IMR-90 (cell line): ENCODE measurements around the gene RB1. TPM values are rescaled to one million over a fixed set of nuclear protein-coding genes. Genes with fewer than 3 reads are reported as not detected.
A peak's percentile ranks its signal among the peaks of the same experiment; 100 is the strongest.

Experiments
- ATAC-seq: fragments of 200-7000 bp; cut with Tn5 transposase; 2 replicates; pipeline ENCODE4 v1.9.1; 2020; ENCODE audit warnings: low read depth, mild to moderate bottlenecking, moderate library complexity
- BruUV-seq: library from RNA; stranded (reverse); fragments of 400-500 nt; replicated peaks from 2 replicates; lab custom pipeline; 2021; lab: Mats Ljungman, UMichigan
- CTCF ChIA-PET: fragments of 300-600 bp; formaldehyde crosslinking; extraction: SDS; loops from one replicate; lab custom pipeline; 2021; ENCODE audit warnings: antibody characterized with exemption; lab: Yijun Ruan, JAX
- POLR2A ChIA-PET: fragments of 300-600 bp; sonication (Branson Sonifier 250); formaldehyde crosslinking; loops from one replicate; lab custom pipeline; 2022; ENCODE audit warnings: antibody characterized with exemption; ENCODE audit not compliant: unreplicated experiment; lab: Charles Lee
- DNase-seq: peaks from one replicate; pipeline ENCODE4 v3.0.0; 2013
- H2AFZ ChIP-seq: replicated peaks from 2 replicates; pipeline ENCODE3; 2013; ENCODE audit warnings: low read length, mild to moderate bottlenecking; ENCODE audit not compliant: poor library complexity
- H2AK5ac ChIP-seq: 2 replicates; pipeline ENCODE4 v1.6.1; 2013; ENCODE audit warnings: low read depth, low read length, inconsistent platforms
- H2AK9ac ChIP-seq: replicated peaks from 2 replicates; pipeline ENCODE3; 2013; ENCODE audit warnings: mild to moderate bottlenecking, low read depth, low read length, moderate library complexity; ENCODE audit not compliant: poor library complexity
- H2BK120ac ChIP-seq: 2 replicates; pipeline ENCODE4 v1.6.1; 2013; ENCODE audit warnings: low read depth, low read length, inconsistent platforms
- H2BK15ac ChIP-seq: 3 replicates; pipeline ENCODE4 v1.6.1; 2013; ENCODE audit warnings: low read depth, low read length, inconsistent platforms
- H2BK20ac ChIP-seq: 2 replicates; pipeline ENCODE4 v1.6.1; 2013; ENCODE audit warnings: low read depth, mild to moderate bottlenecking, inconsistent platforms, low read length, moderate library complexity
- H2BK5ac ChIP-seq: 2 replicates; pipeline ENCODE4 v1.6.1; 2013; ENCODE audit warnings: mild to moderate bottlenecking, low read depth, low read length, inconsistent platforms; ENCODE audit not compliant: poor library complexity, severe bottlenecking
- H3K14ac ChIP-seq: replicated peaks from 2 replicates; pipeline ENCODE4 v1.6.1; 2013; ENCODE audit warnings: low read depth, low read length, inconsistent platforms
- H3K18ac ChIP-seq: 2 replicates; pipeline ENCODE4 v1.6.1; 2013; ENCODE audit warnings: low read depth, low read length, control low read depth
- H3K23ac ChIP-seq: 2 replicates; pipeline ENCODE4 v1.6.1; 2013; ENCODE audit warnings: low read depth, low read length, inconsistent platforms
- H3K27ac ChIP-seq: 2 replicates; pipeline ENCODE4 v1.5.1; 2013; ENCODE audit warnings: mild to moderate bottlenecking, control low read depth, low read length; ENCODE audit not compliant: insufficient read depth
- H3K27me3 ChIP-seq: 2 replicates; pipeline ENCODE4 v1.6.1; 2013; ENCODE audit warnings: low read length; ENCODE audit not compliant: control insufficient read depth, insufficient read depth
- H3K36me3 ChIP-seq: 2 replicates; pipeline ENCODE4 v1.6.1; 2013; ENCODE audit warnings: low read length, mixed read lengths; ENCODE audit not compliant: control insufficient read depth, insufficient read depth
- H3K4ac ChIP-seq: 2 replicates; pipeline ENCODE4 v1.6.1; 2013; ENCODE audit warnings: low read depth, low read length, inconsistent platforms
- H3K4me1 ChIP-seq: 2 replicates; pipeline ENCODE4 v1.6.1; 2013; ENCODE audit warnings: low read length, mixed read lengths; ENCODE audit not compliant: control insufficient read depth, insufficient read depth
- H3K4me2 ChIP-seq: 2 replicates; pipeline ENCODE4 v1.6.1; 2013; ENCODE audit warnings: low read depth, mild to moderate bottlenecking, control low read depth, low read length, moderate library complexity
- H3K4me3 ChIP-seq: 2 replicates; pipeline ENCODE4 v1.5.1; 2013; ENCODE audit warnings: low read depth, mild to moderate bottlenecking, control low read depth, low read length, moderate library complexity; ENCODE audit not compliant: insufficient read depth
- H3K56ac ChIP-seq: 2 replicates; pipeline ENCODE4 v1.6.1; 2013; ENCODE audit warnings: low read length, inconsistent platforms; ENCODE audit not compliant: insufficient read depth; ENCODE audit errors: extremely low read depth
- H3K79me1 ChIP-seq, 2 experiments: 2 replicates each; pipeline ENCODE4 v1.6.1; 2013; ENCODE audit warnings: low read length in 2 of 2, inconsistent platforms in 1 of 2, low read depth in 1 of 2
- H3K9ac ChIP-seq: 2 replicates; pipeline ENCODE4 v1.6.1; 2013; ENCODE audit warnings: low read depth, low read length, control low read depth
- H3K9me1 ChIP-seq: 2 replicates; pipeline ENCODE4 v1.6.1; 2013; ENCODE audit warnings: low read length, inconsistent platforms; ENCODE audit not compliant: insufficient read depth
- H3K9me3 ChIP-seq: 2 replicates; pipeline ENCODE4 v1.6.1; 2013; ENCODE audit warnings: low read length; ENCODE audit not compliant: control insufficient read depth, insufficient read depth
- H4K20me1 ChIP-seq: 2 replicates; pipeline ENCODE4 v1.6.1; 2013; ENCODE audit warnings: low read length, inconsistent platforms; ENCODE audit not compliant: insufficient read depth
- H4K5ac ChIP-seq: 2 replicates; pipeline ENCODE4 v1.6.1; 2013; ENCODE audit warnings: mild to moderate bottlenecking, low read depth, low read length, control low read depth
- H4K8ac ChIP-seq, 2 experiments: 2 replicates each; pipeline ENCODE4 v1.6.1; 2013; ENCODE audit warnings: low read depth in 2 of 2, low read length in 2 of 2, control low read depth in 1 of 2, inconsistent platforms in 1 of 2
- H4K91ac ChIP-seq: 2 replicates; pipeline ENCODE4 v1.6.1; 2013; ENCODE audit warnings: low read depth, low read length, inconsistent platforms; ENCODE audit not compliant: insufficient read depth
- BHLHE40 ChIP-seq: fragments of 150-350 bp; IDR thresholded peaks from 2 replicates; pipeline ENCODE4 v1.6.1; 2016; ENCODE audit warnings: mild to moderate bottlenecking, low read depth, low read length
- CEBPB ChIP-seq: IDR thresholded peaks from 2 replicates; pipeline ENCODE4 v1.6.1; 2012; ENCODE audit warnings: low read depth, low read length, improper control_type of control experiment
- CHD1 ChIP-seq: IDR thresholded peaks from 2 replicates; pipeline ENCODE4 v1.6.1; 2012; ENCODE audit warnings: low read depth, low read length, improper control_type of control experiment
- FOS ChIP-seq: fragments of 150-350 bp; IDR thresholded peaks from 2 replicates; pipeline ENCODE4 v1.6.1; 2016; ENCODE audit warnings: low read depth, low read length
- MAZ ChIP-seq: IDR thresholded peaks from 2 replicates; pipeline ENCODE4 v1.6.1; 2012; ENCODE audit warnings: low read depth, mild to moderate bottlenecking, low read length, improper control_type of control experiment, moderate library complexity, borderline replicate concordance
- MXI1 ChIP-seq: IDR thresholded peaks from 2 replicates; pipeline ENCODE4 v1.6.1; 2012; ENCODE audit warnings: low read depth, mild to moderate bottlenecking, low read length, moderate library complexity, borderline replicate concordance
- POLR2A ChIP-seq: IDR thresholded peaks from 2 replicates; pipeline ENCODE4 v1.6.1; 2012; ENCODE audit warnings: mild to moderate bottlenecking, low read depth, low read length
- RAD21 ChIP-seq: IDR thresholded peaks from 2 replicates; pipeline ENCODE4 v1.6.1; 2012; ENCODE audit warnings: low read length, improper control_type of control experiment
- SMC3 ChIP-seq: fragments of 150-350 bp; IDR thresholded peaks from 2 replicates; pipeline ENCODE4 v1.6.1; 2016; ENCODE audit warnings: low read depth, mild to moderate bottlenecking, antibody characterized with exemption, low read length, moderate library complexity
- WGBS, 2 experiments: methylation state at CpG; one replicate each; pipeline versions ENCODE4 v1.1.5 to v1.1.7; 2013; ENCODE audit warnings: missing lambda C conversion rate in 2 of 2; ENCODE audit not compliant: insufficient read length in 1 of 2; ENCODE audit errors: extremely low coverage in 2 of 2; 5-methylcytosine and 5-hydroxymethylcytosine counted together
- dilution Hi-C: fragments of 300-500 bp; cut with HindIII; formaldehyde crosslinking; loops from one replicate; pipeline ENCODE4 v1.14.3; 2018; ENCODE audit warnings: low sequenced_read_pairs; ENCODE audit not compliant: unreplicated experiment
- in situ Hi-C: fragments of 300-500 bp; cut with MboI; formaldehyde crosslinking; loops from 3 replicates; pipeline ENCODE4 v1.14.3; 2019; ENCODE audit warnings: low sequenced_read_pairs, inconsistent platforms, mixed read lengths
- intact Hi-C: fragments of 100-400 bp; cut with micrococcal nuclease; formaldehyde crosslinking; loops from 2 replicates; pipeline ENCODE4 v1.10.0; 2022
- polyA plus RNA-seq, 3 experiments: library from polyadenylated mRNA; depleted of rRNA; stranded (reverse); fragments of >200 nt; gene quantifications; 2 replicates each; pipeline ENCODE4 v1.2.3, GENCODE V29; 2012; ENCODE audit warnings: low replicate concordance in 1 of 3
- total RNA-seq: library from RNA; depleted of rRNA; stranded (reverse); fragments of >200 nt; gene quantifications from 2 replicates; pipeline ENCODE4 v1.2.3, GENCODE V29; 2012
- TF ChIP-seq, protein P1 (sequence below): fragments of 150-350 bp; IDR thresholded peaks from 2 replicates; pipeline ENCODE4 v1.6.1; 2016; ENCODE audit warnings: low read depth, mild to moderate bottlenecking, low read length, moderate library complexity, borderline replicate concordance
- TF ChIP-seq, protein P2 (sequence below): fragments of 150-350 bp; IDR thresholded peaks from 2 replicates; pipeline ENCODE4 v1.6.1; 2017; ENCODE audit warnings: mild to moderate bottlenecking, antibody characterized with exemption, low read length, low read depth

The RB1 gene
- total and polyA plus RNA-seq, 2 of the 4 experiments (the other 2 are of a cell fraction) = 11.4 to 15.4 TPM

DNA sequence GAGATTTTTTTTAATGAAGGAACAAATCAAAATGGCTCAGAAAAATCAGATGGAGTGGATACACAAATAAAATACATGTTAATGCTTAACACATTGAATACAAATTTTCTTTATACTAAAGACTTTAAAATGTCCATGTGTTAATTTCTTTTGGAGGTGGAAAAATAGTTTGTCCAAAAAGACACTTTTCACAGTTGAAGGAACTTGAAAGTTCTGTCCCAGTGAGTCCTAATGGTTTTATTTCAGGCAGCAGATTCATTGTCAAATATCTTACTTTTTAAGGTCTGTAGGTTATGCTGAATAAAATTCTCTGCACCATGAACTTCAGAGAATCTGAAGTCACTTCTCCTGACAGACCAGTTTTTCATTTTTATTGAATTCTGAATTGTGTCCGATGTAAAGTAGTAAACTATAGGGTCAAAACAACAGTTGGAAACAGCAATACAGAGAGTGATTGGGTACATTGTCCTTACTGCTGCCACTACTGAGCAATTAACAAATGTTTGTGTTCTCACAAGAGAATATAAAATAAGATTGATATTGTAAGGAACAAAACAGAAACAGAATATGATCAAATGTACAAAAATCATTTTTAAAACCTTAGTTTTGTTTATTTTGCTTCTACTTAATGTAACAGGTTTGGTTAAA lies 107.7 kb downstream of the RB1 start:
- intact Hi-C loops (loop anchor here (5.0 kb wide), 1 partner anchor 171 kb away; no protein-coding TSS in a partner anchor), dilution Hi-C loops (no loop called here), in situ Hi-C loops (no loop called here)
- Histone ChIP-seq H4K20me1 (no peaks in the 10 kb centered on the region), H3K23ac (peak overlapping the region; percentile 31; the same call in 1 of the 2 replicates), H2BK5ac (peak overlapping the region; percentile 66), H3K56ac (no peak overlapping the region), H3K4ac (no peak overlapping the region), H3K9me3 (no peaks in the 10 kb centered on the region), H3K36me3 (peaks cover 1% of the 10 kb centered on the region; the same call in 1 of the 2 replicates), H3K18ac (no peak overlapping the region), H3K4me2 (peak overlapping the region; percentile 99), H3K27me3 (no peaks in the 10 kb centered on the region), H2AK9ac (no peak overlapping the region), H3K27ac (peak overlapping the region; percentile 68; the same call in 1 of the 2 replicates), H3K9ac (peak overlapping the region; percentile 76), H3K4me1 (no peaks in the 10 kb centered on the region), H2BK20ac (no peak overlapping the region), H2AFZ (no peak overlapping the region), H3K4me3 (peak overlapping the region; percentile 90), H4K5ac (no peak overlapping the region), H4K91ac (no peak overlapping the region), H3K79me1 (peaks cover 0 to 11% of the 10 kb centered on the region in 2 experiments; a peak in 3 of 4 replicates), H3K14ac (no peak overlapping the region), H2AK5ac (no peak overlapping the region), H2BK120ac (no peak overlapping the region), H2BK15ac (no peak overlapping the region), H4K8ac (no peak overlapping the region), H3K9me1 (no peaks in the 10 kb centered on the region)
- DNase-seq (no peak), ATAC-seq (peak; percentile 28)
- no CpG with 5 or more reads among the region's 1 CpG for WGBS, 2 experiments
- ChIA-PET CTCF (no interaction called here), POLR2A (no interaction called here)
- BruUV-seq = no TSS peak
- TF ChIP-seq RAD21 (no peak), POLR2A (no peak), BHLHE40 (no peak), MAZ (no peak), CHD1 (no peak), SMC3 (no peak), FOS (no peak), CEBPB (no peak), MXI1 (no peak)
- TF ChIP-seq, protein P1, sequence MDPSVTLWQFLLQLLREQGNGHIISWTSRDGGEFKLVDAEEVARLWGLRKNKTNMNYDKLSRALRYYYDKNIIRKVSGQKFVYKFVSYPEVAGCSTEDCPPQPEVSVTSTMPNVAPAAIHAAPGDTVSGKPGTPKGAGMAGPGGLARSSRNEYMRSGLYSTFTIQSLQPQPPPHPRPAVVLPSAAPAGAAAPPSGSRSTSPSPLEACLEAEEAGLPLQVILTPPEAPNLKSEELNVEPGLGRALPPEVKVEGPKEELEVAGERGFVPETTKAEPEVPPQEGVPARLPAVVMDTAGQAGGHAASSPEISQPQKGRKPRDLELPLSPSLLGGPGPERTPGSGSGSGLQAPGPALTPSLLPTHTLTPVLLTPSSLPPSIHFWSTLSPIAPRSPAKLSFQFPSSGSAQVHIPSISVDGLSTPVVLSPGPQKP = no peak
- TF ChIP-seq, protein P2, sequence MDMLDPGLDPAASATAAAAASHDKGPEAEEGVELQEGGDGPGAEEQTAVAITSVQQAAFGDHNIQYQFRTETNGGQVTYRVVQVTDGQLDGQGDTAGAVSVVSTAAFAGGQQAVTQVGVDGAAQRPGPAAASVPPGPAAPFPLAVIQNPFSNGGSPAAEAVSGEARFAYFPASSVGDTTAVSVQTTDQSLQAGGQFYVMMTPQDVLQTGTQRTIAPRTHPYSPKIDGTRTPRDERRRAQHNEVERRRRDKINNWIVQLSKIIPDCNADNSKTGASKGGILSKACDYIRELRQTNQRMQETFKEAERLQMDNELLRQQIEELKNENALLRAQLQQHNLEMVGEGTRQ = no peak
